Ishikawa (cell line): ENCODE measurements around the gene SPSB4.

ENCODE experiments used
- CEBPB ChIP-seq: IDR thresholded peaks from 2 replicates; pipeline ENCODE4 v1.6.1; 2012
- CREB1 ChIP-seq: IDR thresholded peaks from 2 replicates; pipeline ENCODE4 v1.6.1; 2012; ENCODE audit warnings: low read depth
- EGR1 ChIP-seq: IDR thresholded peaks from 2 replicates; pipeline ENCODE4 v1.6.1; 2012
- EP300 ChIP-seq: IDR thresholded peaks from 2 replicates; pipeline ENCODE4 v1.6.1; 2012; ENCODE audit warnings: borderline replicate concordance
- FOXM1 ChIP-seq: IDR thresholded peaks from 2 replicates; pipeline ENCODE4 v1.6.1; 2012; ENCODE audit warnings: low read depth, borderline replicate concordance
- MAX ChIP-seq: IDR thresholded peaks from 2 replicates; pipeline ENCODE4 v1.6.1; 2012
- NFIC ChIP-seq: IDR thresholded peaks from 2 replicates; pipeline ENCODE4 v1.6.1; 2012
- RAD21 ChIP-seq: IDR thresholded peaks from 2 replicates; pipeline ENCODE4 v1.6.1; 2012; ENCODE audit warnings: low read depth
- REST ChIP-seq: IDR thresholded peaks from 2 replicates; pipeline ENCODE4 v1.6.1; 2012; ENCODE audit warnings: low read depth, mild to moderate bottlenecking
- TAF1 ChIP-seq: IDR thresholded peaks from 2 replicates; pipeline ENCODE4 v1.6.1; 2012; ENCODE audit warnings: low read depth, mild to moderate bottlenecking
- TCF12 ChIP-seq: IDR thresholded peaks from 2 replicates; pipeline ENCODE4 v1.6.1; 2012; ENCODE audit warnings: low read depth
- TEAD4 ChIP-seq: IDR thresholded peaks from 2 replicates; pipeline ENCODE4 v1.6.1; 2012
- USF1 ChIP-seq: IDR thresholded peaks from 2 replicates; pipeline ENCODE4 v1.6.1; 2012
- YY1 ChIP-seq: IDR thresholded peaks from 2 replicates; pipeline ENCODE4 v1.6.1; 2012; ENCODE audit warnings: low read depth
- ZBTB7A ChIP-seq: IDR thresholded peaks from 2 replicates; pipeline ENCODE4 v1.6.1; 2012; ENCODE audit warnings: low read depth

SPSB4 gene

GRCh38 chr3:141050576-141051442, at the start of gene SPSB4:
Gene SPSB4 (plus strand): TSS chr3:141051347. CDS start chr3:141066105, 14,758 bp downstream.
- peak; percentile 39; the same call in 1 of the 2 replicates for TF ChIP-seq MAX
- no peak for TF ChIP-seq USF1
- no peak for TF ChIP-seq REST
- no peak for TF ChIP-seq NFIC
- TF ChIP-seq EGR1, result no peak
- peak; percentile 7; the same call in 1 of the 2 replicates for TF ChIP-seq RAD21
- TF ChIP-seq TEAD4, result 0 out of 2 replicates have a peak, but pooled peaks have one; percentile 6
- no peak for TF ChIP-seq ZBTB7A
- TF ChIP-seq EP300, result no peak
- peak; percentile 18; the same call in 1 of the 2 replicates for TF ChIP-seq TCF12
- TF ChIP-seq CEBPB, result no peak
- TF ChIP-seq TAF1, result no peak
- TF ChIP-seq CREB1, result no peak
- no peak for TF ChIP-seq YY1
- TF ChIP-seq FOXM1, result no peak

- TF ChIP-seq RAD21, result no peak
- no peak for TF ChIP-seq USF1
- no peak for TF ChIP-seq TEAD4
- no peak for TF ChIP-seq CEBPB
- no peak for TF ChIP-seq EP300
- TF ChIP-seq REST, result no peak
- no peak for TF ChIP-seq ZBTB7A
- no peak for TF ChIP-seq TAF1
- no peak for TF ChIP-seq TCF12
- no peak for TF ChIP-seq FOXM1
- TF ChIP-seq EGR1, result no peak
- TF ChIP-seq YY1, result no peak
- TF ChIP-seq NFIC, result no peak
- TF ChIP-seq MAX, result no peak
- TF ChIP-seq CREB1, result no peak
Measured at GRCh38 chr3:141006344-141006743, 44.8 kb upstream of the SPSB4 start.

- TF ChIP-seq YY1 (no peak), EP300 (no peak), CREB1 (no peak), USF1 (no peak), MAX (no peak), TEAD4 (no peak), FOXM1 (no peak), NFIC (no peak), REST (no peak), EGR1 (no peak), TCF12 (no peak)
Measured at GRCh38 chr3:141009496-141009895, 41.7 kb upstream of the SPSB4 start.
